Endodermal cell (in vitro differentiated cells): ENCODE data around the gene ACSS1. TPM values are rescaled to one million over a fixed set of nuclear protein-coding genes. Genes with fewer than 3 reads are reported as not detected.

Experiments
- DNase-seq: peaks from one replicate; pipeline ENCODE4 v3.0.0-alpha.2; 2017
- H3K27ac ChIP-seq: 2 replicates; pipeline ENCODE4 v1.5.1; 2013; ENCODE audit warnings: mild to moderate bottlenecking, low read depth, low read length, moderate library complexity
- H3K27me3 ChIP-seq: 2 replicates; pipeline ENCODE4 v1.6.1; 2013; ENCODE audit warnings: mild to moderate bottlenecking, low read length, moderate library complexity; ENCODE audit not compliant: insufficient read depth, control insufficient read depth, poor library complexity, severe bottlenecking
- H3K36me3 ChIP-seq: 2 replicates; pipeline ENCODE4 v1.7.0; 2013; ENCODE audit warnings: mild to moderate bottlenecking, low read length, moderate library complexity; ENCODE audit not compliant: control insufficient read depth, insufficient read depth
- H3K4me1 ChIP-seq: one replicate; pipeline ENCODE4 v1.7.0; 2013; ENCODE audit warnings: low read length; ENCODE audit not compliant: control insufficient read depth, insufficient read depth
- H3K4me3 ChIP-seq: 2 replicates; pipeline ENCODE4 v1.5.1; 2013; ENCODE audit warnings: mild to moderate bottlenecking, low read length, moderate library complexity
- H3K9ac ChIP-seq: 2 replicates; pipeline ENCODE4 v1.6.1; 2013; ENCODE audit warnings: mild to moderate bottlenecking, low read length, moderate library complexity; ENCODE audit not compliant: poor library complexity, severe bottlenecking; ENCODE audit errors: extremely low read depth
- H3K9me3 ChIP-seq: 2 replicates; pipeline ENCODE4 v1.6.1; 2013; ENCODE audit warnings: mild to moderate bottlenecking, low read length, moderate library complexity; ENCODE audit not compliant: control insufficient read depth
- H3K27ac Mint-ChIP-seq: 2 replicates; pipeline ENCODE4 v1.8.0; 2020; ENCODE audit warnings: mixed read lengths
- H3K27me3 Mint-ChIP-seq: 2 replicates; pipeline ENCODE4 v1.8.0; 2021; ENCODE audit warnings: mild to moderate bottlenecking, mixed read lengths; ENCODE audit not compliant: insufficient read depth
- H3K36me3 Mint-ChIP-seq: 2 replicates; pipeline ENCODE4 v1.8.0; 2020; ENCODE audit warnings: low read depth, mixed read lengths
- H3K4me1 Mint-ChIP-seq: 2 replicates; pipeline ENCODE4 v1.8.0; 2020; ENCODE audit warnings: mixed read lengths
- H3K4me3 Mint-ChIP-seq: 2 replicates; pipeline ENCODE4 v1.8.0; 2020; ENCODE audit warnings: mild to moderate bottlenecking, moderate library complexity, mixed read lengths
- H3K9me3 Mint-ChIP-seq: 2 replicates; pipeline ENCODE4 v1.8.0; 2020; ENCODE audit warnings: mild to moderate bottlenecking, mixed read lengths
- WGBS, 2 experiments: methylation state at CpG; one replicate each; pipeline versions ENCODE4 v1.1.5 to v1.1.7; 2013; ENCODE audit warnings: missing lambda C conversion rate in 2 of 2, mixed read lengths in 1 of 2; ENCODE audit not compliant: insufficient coverage in 1 of 2, insufficient read length in 1 of 2; 5-methylcytosine and 5-hydroxymethylcytosine counted together
- total RNA-seq, 2 donors: library from RNA; stranded (reverse); fragmentation: NEBNext Ultra II Directional in 1 of 2; extraction: Animal tissue kit (Norgen Biotek cat#: 25700) in 1 of 2; gene quantifications; 2 replicates in 1 of 2; 3 replicates in 1 of 2; pipeline ENCODE4 v1.2.1, GENCODE V29; 2021
- TF ChIP-seq, protein P1 (sequence below): fragments of 200-600 bp; sonication (generic); conservative IDR thresholded peaks from 2 replicates; pipeline ENCODE4 v1.5.0; 2021; ENCODE audit warnings: antibody characterized with exemption, mild to moderate bottlenecking

ACSS1 gene
- total RNA-seq, 2 donors from 2014 or later, result 0.22 TPM; not detected in 1

DNA sequence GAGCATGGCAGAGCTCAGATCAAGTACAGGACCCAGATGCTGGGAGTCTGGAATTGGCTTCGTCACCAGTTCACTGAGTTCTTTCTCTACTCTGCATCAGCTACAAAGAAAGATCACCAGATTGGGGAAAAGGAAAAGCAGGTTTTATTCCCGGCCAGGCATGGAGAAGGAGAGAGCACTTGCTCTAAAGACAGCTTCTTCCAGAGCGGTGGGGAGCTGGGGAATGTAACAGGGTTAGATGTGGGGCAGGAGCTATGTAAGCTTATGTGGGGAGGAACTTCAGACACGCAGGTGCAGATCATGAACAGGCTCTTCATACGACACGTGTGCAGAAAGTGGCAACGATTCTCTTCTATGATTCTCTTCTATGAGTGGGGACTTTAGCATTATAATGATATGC, 4.9 kb upstream of the ACSS1 start:
- Histone ChIP-seq H3K36me3 (no peaks in the 10 kb centered on the region), H3K4me3 (no peak overlapping the region), H3K9ac (no peak overlapping the region), H3K4me1 (no peaks in the 10 kb centered on the region), H3K9me3 (no peaks in the 10 kb centered on the region), H3K27me3 (peaks cover 93% of the 10 kb centered on the region), H3K27ac (no peak overlapping the region)
- DNase-seq, result no peak
- Mint-ChIP-seq H3K27me3 (peaks cover 79% of the 10 kb centered on the region), H3K27ac (no peak overlapping the region), H3K36me3 (no peaks in the 10 kb centered on the region), H3K9me3 (no peaks in the 10 kb centered on the region), H3K4me3 (no peak overlapping the region), H3K4me1 (peaks cover 5% of the 10 kb centered on the region)
- TF ChIP-seq, protein P1, sequence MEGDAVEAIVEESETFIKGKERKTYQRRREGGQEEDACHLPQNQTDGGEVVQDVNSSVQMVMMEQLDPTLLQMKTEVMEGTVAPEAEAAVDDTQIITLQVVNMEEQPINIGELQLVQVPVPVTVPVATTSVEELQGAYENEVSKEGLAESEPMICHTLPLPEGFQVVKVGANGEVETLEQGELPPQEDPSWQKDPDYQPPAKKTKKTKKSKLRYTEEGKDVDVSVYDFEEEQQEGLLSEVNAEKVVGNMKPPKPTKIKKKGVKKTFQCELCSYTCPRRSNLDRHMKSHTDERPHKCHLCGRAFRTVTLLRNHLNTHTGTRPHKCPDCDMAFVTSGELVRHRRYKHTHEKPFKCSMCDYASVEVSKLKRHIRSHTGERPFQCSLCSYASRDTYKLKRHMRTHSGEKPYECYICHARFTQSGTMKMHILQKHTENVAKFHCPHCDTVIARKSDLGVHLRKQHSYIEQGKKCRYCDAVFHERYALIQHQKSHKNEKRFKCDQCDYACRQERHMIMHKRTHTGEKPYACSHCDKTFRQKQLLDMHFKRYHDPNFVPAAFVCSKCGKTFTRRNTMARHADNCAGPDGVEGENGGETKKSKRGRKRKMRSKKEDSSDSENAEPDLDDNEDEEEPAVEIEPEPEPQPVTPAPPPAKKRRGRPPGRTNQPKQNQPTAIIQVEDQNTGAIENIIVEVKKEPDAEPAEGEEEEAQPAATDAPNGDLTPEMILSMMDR, result no peak
- WGBS, 2 experiments, result 79 to 89% methylated on average over 7 of the region's 7 CpGs

DNA sequence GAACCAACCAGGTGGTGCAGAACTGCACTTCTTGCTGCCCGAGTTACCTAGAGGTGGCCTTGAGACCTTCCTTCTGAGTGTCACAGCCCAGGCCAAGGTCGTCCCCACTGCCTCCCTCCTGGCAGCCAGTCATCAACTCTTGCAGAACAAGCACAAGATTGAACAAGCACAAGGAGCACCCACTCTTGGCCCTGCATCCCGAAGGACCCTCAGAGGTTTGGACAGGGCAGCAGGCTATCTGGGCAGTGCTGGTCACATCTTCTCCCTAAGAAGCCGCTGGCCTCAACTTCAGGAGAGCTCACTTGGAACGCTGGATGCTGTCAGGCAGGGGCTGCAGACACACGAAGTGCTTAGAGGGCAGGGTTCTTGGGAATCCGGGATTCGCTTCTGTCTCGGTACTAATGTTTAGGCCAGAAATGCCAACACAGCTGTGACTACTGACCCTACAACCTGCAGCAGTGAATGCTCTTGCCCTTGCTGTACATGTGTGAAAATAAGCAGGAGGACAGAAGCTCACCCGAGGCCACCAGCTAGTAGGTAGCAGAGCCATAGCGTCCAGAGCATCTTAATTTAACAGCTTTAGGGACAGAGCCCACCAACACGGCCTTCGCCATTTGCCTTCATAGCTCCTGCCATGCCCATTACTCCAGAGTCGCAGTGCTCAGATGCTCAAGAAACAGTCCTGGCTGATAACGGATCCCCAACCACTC, 4.0 kb upstream of the ACSS1 start:
- H3K27ac Mint-ChIP-seq, result no peak overlapping the region
- Histone ChIP-seq H3K4me1 (no peaks in the 10 kb centered on the region), H3K9ac (no peak overlapping the region), H3K27ac (no peak overlapping the region), H3K27me3 (peaks cover 95% of the 10 kb centered on the region), H3K9me3 (no peaks in the 10 kb centered on the region), H3K4me3 (no peak overlapping the region), H3K36me3 (no peaks in the 10 kb centered on the region)
- H3K36me3 Mint-ChIP-seq, result no peaks in the 10 kb centered on the region
- TF ChIP-seq, protein P1, result no peak
- DNase-seq, result no peak
- no peak overlapping the region for H3K4me3 Mint-ChIP-seq
- 87 to 93% methylated on average over 13 to 15 of the region's 15 CpGs for WGBS, 2 experiments
- peaks cover 86% of the 10 kb centered on the region for H3K27me3 Mint-ChIP-seq
- H3K9me3 Mint-ChIP-seq, result no peaks in the 10 kb centered on the region
- H3K4me1 Mint-ChIP-seq, result peaks cover 5% of the 10 kb centered on the region

DNA sequence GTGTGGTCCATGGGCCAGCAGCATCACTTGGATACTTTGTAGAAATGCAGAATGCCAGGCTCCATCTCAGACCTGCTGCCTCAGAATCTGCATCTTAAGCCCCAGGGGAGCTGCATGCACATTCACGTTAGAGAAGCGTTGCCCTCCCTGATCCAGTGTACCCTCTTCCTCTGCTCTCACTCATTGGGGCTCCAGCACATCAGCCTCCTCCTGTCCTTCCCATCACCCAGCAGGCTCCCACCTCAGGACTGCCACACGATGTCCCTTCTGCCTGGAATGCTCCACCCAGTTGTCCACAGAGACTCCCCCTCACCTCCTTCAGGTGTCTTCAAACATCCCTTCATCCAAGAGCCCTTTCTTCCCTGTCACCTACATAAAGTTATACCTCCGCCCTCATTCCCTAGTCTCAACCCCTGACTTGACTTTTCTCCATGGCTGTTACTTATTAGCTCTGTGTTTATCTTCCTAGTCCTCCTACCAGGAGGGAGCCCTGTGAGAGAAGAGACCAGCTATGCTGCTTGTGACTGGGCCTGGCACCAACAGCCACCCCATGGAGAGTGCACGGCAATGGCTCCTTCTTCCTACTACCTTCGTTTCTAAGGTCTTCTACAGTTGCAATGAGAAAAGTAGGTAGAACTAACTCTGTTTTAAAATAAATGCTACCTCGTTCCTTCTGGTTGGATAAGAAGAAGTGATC, 3.3 kb upstream of the ACSS1 start:
- Mint-ChIP-seq H3K4me3 (no peak overlapping the region), H3K4me1 (peaks cover 5% of the 10 kb centered on the region), H3K9me3 (no peaks in the 10 kb centered on the region), H3K27me3 (peaks cover 91% of the 10 kb centered on the region), H3K27ac (no peak overlapping the region), H3K36me3 (no peaks in the 10 kb centered on the region)
- peaks cover 95% of the 10 kb centered on the region for H3K27me3 ChIP-seq
- no peaks in the 10 kb centered on the region for H3K9me3 ChIP-seq
- H3K4me3 ChIP-seq, result no peak overlapping the region
- DNase-seq, result no peak
- 74 to 78% methylated on average over 6 of the region's 7 CpGs for WGBS, 2 experiments
- no peaks in the 10 kb centered on the region for H3K36me3 ChIP-seq
- H3K9ac ChIP-seq, result no peak overlapping the region
- H3K4me1 ChIP-seq, result no peaks in the 10 kb centered on the region
- no peak overlapping the region for H3K27ac ChIP-seq
- TF ChIP-seq, protein P1, result no peak
